Measurements from ENCODE around the gene TRAF6.

GRCh38 chr11:36558571-36559413 is 48.7 kb upstream of the TRAF6 start:
- TF ChIP-seq CTCF (IDR thresholded peaks at IDR 0.05), result no peak
- no peak for TF ChIP-seq POLR2A (IDR thresholded peaks at IDR 0.05)

All from upper lobe of left lung (tissue), 4 donors.